HepG2 (cell line): ENCODE results near the gene TSC22D4. TPM values are rescaled to one million over a fixed set of nuclear protein-coding genes. Genes with fewer than 3 reads are reported as not detected.
A peak's percentile ranks its signal among the peaks of the same experiment; 100 is the strongest.

ENCODE experiments used
- EZH2 ChIP-seq: conservative IDR thresholded peaks from 2 replicates; pipeline ENCODE4 v1.6.1; 2012; ENCODE audit warnings: mild to moderate bottlenecking, low read depth, low read length, moderate library complexity
- GPN1 ChIP-seq: sonication (generic); formaldehyde crosslinking; IDR thresholded peaks from 2 replicates; pipeline ENCODE4 v1.5.1; 2020; ENCODE audit warnings: missing genetic modification reagents, borderline replicate concordance
- HES4 ChIP-seq: sonication (generic); formaldehyde crosslinking; IDR thresholded peaks from 2 replicates; pipeline ENCODE4 v1.9.0; 2021; ENCODE audit warnings: mild to moderate bottlenecking, missing genetic modification reagents, borderline replicate concordance
- MEIS2 ChIP-seq: sonication (generic); formaldehyde crosslinking; IDR thresholded peaks from 2 replicates; pipeline ENCODE4 v1.9.0; 2021; ENCODE audit warnings: mild to moderate bottlenecking, missing genetic modification reagents
- MTA1 ChIP-seq: sonication (generic); formaldehyde crosslinking; IDR thresholded peaks from 2 replicates; pipeline ENCODE4 v1.4.0; 2020; ENCODE audit warnings: missing genetic modification reagents, mild to moderate bottlenecking, borderline replicate concordance
- NKX3-1 ChIP-seq: sonication (generic); formaldehyde crosslinking; IDR thresholded peaks from 2 replicates; pipeline ENCODE4 v1.5.0; 2020; ENCODE audit warnings: missing genetic modification reagents
- NR2C2 ChIP-seq: sonication (generic); formaldehyde crosslinking; IDR thresholded peaks from 2 replicates; pipeline ENCODE4 v1.4.0; 2020; ENCODE audit warnings: missing genetic modification reagents, mild to moderate bottlenecking, moderate library complexity, borderline replicate concordance
- POLR2AphosphoS2 ChIP-seq: IDR thresholded peaks from 2 replicates; pipeline ENCODE4 v1.6.1; 2011; ENCODE audit warnings: low read depth, low read length, improper control_type of control experiment
- RAD51 ChIP-seq: fragments of 450-650 bp; IDR thresholded peaks from 2 replicates; pipeline ENCODE4 v1.6.1; 2016; ENCODE audit warnings: borderline replicate concordance
- RBFOX2 ChIP-seq: fragments of 200-400 bp; formaldehyde crosslinking; IDR thresholded peaks from 2 replicates; pipeline ENCODE4 v1.6.1; 2017; ENCODE audit warnings: low read depth, mild to moderate bottlenecking, low read length
- SATB2 ChIP-seq: sonication (generic); formaldehyde crosslinking; IDR thresholded peaks from 2 replicates; pipeline ENCODE4 v1.5.0; 2020; ENCODE audit warnings: missing genetic modification reagents
- SP1 ChIP-seq, 2 experiments: fragments of 450-650 bp in 1 of 2; sonication (generic) in 1 of 2; formaldehyde crosslinking in 1 of 2; IDR thresholded peaks; 2 replicates each; pipeline versions ENCODE4 v1.4.0 to v1.6.1; 2016 to 2020; ENCODE audit warnings: missing genetic modification reagents in 1 of 2
- THAP11 ChIP-seq: IDR thresholded peaks from 2 replicates; pipeline ENCODE4 v1.6.1; 2016; ENCODE audit warnings: missing biosample characterization, missing genetic modification reagents
- ZGPAT ChIP-seq: IDR thresholded peaks from 2 replicates; pipeline ENCODE4 v1.6.1; 2016; ENCODE audit warnings: mild to moderate bottlenecking
- ZMYM2 ChIP-seq: sonication (generic); formaldehyde crosslinking; IDR thresholded peaks from 2 replicates; pipeline ENCODE4 v1.8.0; 2022; ENCODE audit warnings: mild to moderate bottlenecking, missing genetic modification reagents
- ZNF160 ChIP-seq: sonication (generic); formaldehyde crosslinking; IDR thresholded peaks from 2 replicates; pipeline ENCODE4 v1.8.0; 2022; ENCODE audit warnings: mild to moderate bottlenecking, inconsistent platforms, missing genetic modification reagents
- ZNF446 ChIP-seq: sonication (generic); formaldehyde crosslinking; IDR thresholded peaks from 2 replicates; pipeline ENCODE4 v1.5.0; 2020; ENCODE audit warnings: mild to moderate bottlenecking, missing genetic modification reagents
- ZNF605 ChIP-seq: sonication (generic); formaldehyde crosslinking; IDR thresholded peaks from 2 replicates; pipeline ENCODE4 v1.8.0; 2022; ENCODE audit warnings: mild to moderate bottlenecking, missing genetic modification reagents
- ZNF766 ChIP-seq: sonication (generic); formaldehyde crosslinking; IDR thresholded peaks from 2 replicates; pipeline ENCODE4 v1.5.0; 2020; ENCODE audit warnings: missing genetic modification reagents, borderline replicate concordance
- polyA plus RNA-seq, 8 experiments: library from polyadenylated mRNA; depleted of rRNA in 3 of 8; stranded (reverse) in 7 of 8; unstranded in 1 of 8; fragments of >200 nt; fragmentation: Illumina TruSeq in 4 of 8; extraction: Trizol in 4 of 8; gene quantifications; 2 replicates each; pipeline versions ENCODE4 v1.2.1 to v1.2.3, GENCODE V29; 2011 to 2016; ENCODE audit warnings: low read depth in 4 of 8, missing spikeins in 1 of 8, mixed read lengths in 1 of 8; ENCODE audit not compliant: insufficient read depth in 1 of 8
- total RNA-seq, 5 experiments: library from RNA; depleted of rRNA; stranded (reverse); fragments of >200 nt; fragmentation: Illumina TruSeq; extraction: Trizol; gene quantifications; 2 replicates each; pipeline ENCODE4 v1.2.3, GENCODE V29; 2016; ENCODE audit warnings: low read depth in 1 of 5
- TF ChIP-seq, protein P1 (sequence below): sonication (generic); formaldehyde crosslinking; IDR thresholded peaks from 2 replicates; pipeline ENCODE4 v1.4.0; 2020; ENCODE audit warnings: low read depth, mild to moderate bottlenecking, missing genetic modification reagents
- TF ChIP-seq, protein P2 (sequence below): sonication (generic); formaldehyde crosslinking; conservative IDR thresholded peaks from 2 replicates; pipeline ENCODE4 v1.4.0; 2020; ENCODE audit warnings: missing genetic modification reagents
- TF ChIP-seq, protein P3 (sequence below): sonication (generic); formaldehyde crosslinking; IDR thresholded peaks from 2 replicates; pipeline ENCODE4 v1.8.0; 2022; ENCODE audit warnings: mild to moderate bottlenecking, missing genetic modification reagents; ENCODE audit not compliant: insufficient replicate concordance

Gene TSC22D4
- total and polyA plus RNA-seq, 2 of the 13 experiments (the other 11 are each of a cell fraction or from before 2014, with no cell fraction given) = 7.7 to 8.7 TPM

- no peak for TF ChIP-seq NKX3-1
- no peak for TF ChIP-seq MEIS2
- no peak for TF ChIP-seq MTA1 (CRISPR knock-in tag)
- no peak for TF ChIP-seq GPN1 (CRISPR knock-in tag)
- no peak for TF ChIP-seq ZGPAT
- TF ChIP-seq RBFOX2 = no peak
- TF ChIP-seq POLR2AphosphoS2 = peak; percentile 88
- TF ChIP-seq SATB2 (CRISPR knock-in tag) = no peak
- TF ChIP-seq EZH2 = no peak
- TF ChIP-seq, protein P1, sequence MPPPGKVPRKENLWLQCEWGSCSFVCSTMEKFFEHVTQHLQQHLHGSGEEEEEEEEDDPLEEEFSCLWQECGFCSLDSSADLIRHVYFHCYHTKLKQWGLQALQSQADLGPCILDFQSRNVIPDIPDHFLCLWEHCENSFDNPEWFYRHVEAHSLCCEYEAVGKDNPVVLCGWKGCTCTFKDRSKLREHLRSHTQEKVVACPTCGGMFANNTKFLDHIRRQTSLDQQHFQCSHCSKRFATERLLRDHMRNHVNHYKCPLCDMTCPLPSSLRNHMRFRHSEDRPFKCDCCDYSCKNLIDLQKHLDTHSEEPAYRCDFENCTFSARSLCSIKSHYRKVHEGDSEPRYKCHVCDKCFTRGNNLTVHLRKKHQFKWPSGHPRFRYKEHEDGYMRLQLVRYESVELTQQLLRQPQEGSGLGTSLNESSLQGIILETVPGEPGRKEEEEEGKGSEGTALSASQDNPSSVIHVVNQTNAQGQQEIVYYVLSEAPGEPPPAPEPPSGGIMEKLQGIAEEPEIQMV (CRISPR knock-in tag) = no peak
- no peak for TF ChIP-seq HES4 (CRISPR knock-in tag)
- TF ChIP-seq, protein P2, sequence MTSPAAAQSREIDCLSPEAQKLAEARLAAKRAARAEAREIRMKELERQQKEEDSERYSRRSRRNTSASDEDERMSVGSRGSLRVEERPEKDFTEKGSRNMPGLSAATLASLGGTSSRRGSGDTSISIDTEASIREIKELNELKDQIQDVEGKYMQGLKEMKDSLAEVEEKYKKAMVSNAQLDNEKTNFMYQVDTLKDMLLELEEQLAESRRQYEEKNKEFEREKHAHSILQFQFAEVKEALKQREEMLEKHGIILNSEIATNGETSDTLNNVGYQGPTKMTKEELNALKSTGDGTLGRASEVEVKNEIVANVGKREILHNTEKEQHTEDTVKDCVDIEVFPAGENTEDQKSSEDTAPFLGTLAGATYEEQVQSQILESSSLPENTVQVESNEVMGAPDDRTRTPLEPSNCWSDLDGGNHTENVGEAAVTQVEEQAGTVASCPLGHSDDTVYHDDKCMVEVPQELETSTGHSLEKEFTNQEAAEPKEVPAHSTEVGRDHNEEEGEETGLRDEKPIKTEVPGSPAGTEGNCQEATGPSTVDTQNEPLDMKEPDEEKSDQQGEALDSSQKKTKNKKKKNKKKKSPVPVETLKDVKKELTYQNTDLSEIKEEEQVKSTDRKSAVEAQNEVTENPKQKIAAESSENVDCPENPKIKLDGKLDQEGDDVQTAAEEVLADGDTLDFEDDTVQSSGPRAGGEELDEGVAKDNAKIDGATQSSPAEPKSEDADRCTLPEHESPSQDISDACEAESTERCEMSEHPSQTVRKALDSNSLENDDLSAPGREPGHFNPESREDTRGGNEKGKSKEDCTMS (CRISPR knock-in tag) = no peak
- no peak for TF ChIP-seq RAD51
- peak; percentile 55; the same call in 1 of the 2 replicates for TF ChIP-seq ZNF446 (CRISPR knock-in tag)
- peak; percentile 11; the same call in 1 of the 2 replicates for TF ChIP-seq ZNF160 (CRISPR knock-in tag)
- TF ChIP-seq, protein P3, sequence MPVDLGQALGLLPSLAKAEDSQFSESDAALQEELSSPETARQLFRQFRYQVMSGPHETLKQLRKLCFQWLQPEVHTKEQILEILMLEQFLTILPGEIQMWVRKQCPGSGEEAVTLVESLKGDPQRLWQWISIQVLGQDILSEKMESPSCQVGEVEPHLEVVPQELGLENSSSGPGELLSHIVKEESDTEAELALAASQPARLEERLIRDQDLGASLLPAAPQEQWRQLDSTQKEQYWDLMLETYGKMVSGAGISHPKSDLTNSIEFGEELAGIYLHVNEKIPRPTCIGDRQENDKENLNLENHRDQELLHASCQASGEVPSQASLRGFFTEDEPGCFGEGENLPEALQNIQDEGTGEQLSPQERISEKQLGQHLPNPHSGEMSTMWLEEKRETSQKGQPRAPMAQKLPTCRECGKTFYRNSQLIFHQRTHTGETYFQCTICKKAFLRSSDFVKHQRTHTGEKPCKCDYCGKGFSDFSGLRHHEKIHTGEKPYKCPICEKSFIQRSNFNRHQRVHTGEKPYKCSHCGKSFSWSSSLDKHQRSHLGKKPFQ (CRISPR knock-in tag) = no peak
- TF ChIP-seq ZNF605 (CRISPR knock-in tag) = no peak; the same call in 1 of the 2 replicates
- no peak for TF ChIP-seq THAP11 (CRISPR knock-in tag)
- TF ChIP-seq SP1 (IDR thresholded peaks at IDR 0.05) = no peak
- peak; percentile 92 for TF ChIP-seq SP1 (CRISPR knock-in tag; IDR thresholded peaks at IDR 0.05)
- no peak for TF ChIP-seq ZMYM2 (CRISPR knock-in tag)
- TF ChIP-seq NR2C2 (CRISPR knock-in tag) = no peak
- TF ChIP-seq ZNF766 (CRISPR knock-in tag) = no peak; the same call in none of the 2 replicates
Measured at GRCh38 chr7:100428967-100429636, 49.9 kb downstream of the TSC22D4 start (continued).
